K562 (cell line): Measurements from ENCODE around the gene TYROBP.

Experiments
- PYGO2 ChIP-seq: fragments of 450-650 bp; IDR thresholded peaks from 2 replicates; pipeline ENCODE4 v1.6.1; 2016; ENCODE audit warnings: mild to moderate bottlenecking, missing genetic modification characterization, moderate library complexity, missing compliant biosample characterization
- ZNF165 ChIP-seq: fragments of 250-450 bp; sonication (Bioruptor Pico); IDR thresholded peaks from 2 replicates; pipeline ENCODE4 v1.4.0; 2020; ENCODE audit warnings: borderline replicate concordance

- TF ChIP-seq PYGO2 (tag): no peak
- no peak for TF ChIP-seq ZNF165 (CRISPR knock-in tag)
Measured at GRCh38 chr19:35898499-35898809, 9.6 kb downstream of the TYROBP start.
